ENCODE measurements around the gene RNF225.
"Not testable (repeated sequence)": the region's sequence is repeated elsewhere in the genome, so short reads cannot be mapped to it uniquely, and the experiment has no call there.

Gene RNF225

DNA sequence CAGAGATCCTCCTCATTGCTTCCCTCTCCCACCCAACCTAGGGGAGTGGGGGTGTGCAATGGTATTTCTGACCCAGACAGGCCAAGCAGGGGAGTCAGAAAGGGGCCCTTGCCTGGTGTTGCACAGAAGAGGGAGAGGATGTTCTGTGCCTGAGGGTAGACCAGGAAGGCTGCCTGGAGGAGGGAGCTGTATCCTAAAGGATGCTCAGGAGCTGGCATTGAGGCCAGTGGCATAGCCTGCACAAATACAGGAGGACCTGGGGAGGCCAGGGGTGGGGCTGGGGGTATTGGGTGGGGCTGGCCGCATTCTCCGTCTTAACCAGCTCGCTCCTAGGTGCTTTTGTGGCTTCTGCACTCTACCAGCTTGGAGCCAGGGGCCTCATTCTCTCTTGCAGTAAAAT is 4.4 kb downstream of the RNF225 start:
- H3K4me3 ChIP-seq (ENCODE audit: low read depth, low read length) = no peak overlapping the region
- TF ChIP-seq, protein P1, sequence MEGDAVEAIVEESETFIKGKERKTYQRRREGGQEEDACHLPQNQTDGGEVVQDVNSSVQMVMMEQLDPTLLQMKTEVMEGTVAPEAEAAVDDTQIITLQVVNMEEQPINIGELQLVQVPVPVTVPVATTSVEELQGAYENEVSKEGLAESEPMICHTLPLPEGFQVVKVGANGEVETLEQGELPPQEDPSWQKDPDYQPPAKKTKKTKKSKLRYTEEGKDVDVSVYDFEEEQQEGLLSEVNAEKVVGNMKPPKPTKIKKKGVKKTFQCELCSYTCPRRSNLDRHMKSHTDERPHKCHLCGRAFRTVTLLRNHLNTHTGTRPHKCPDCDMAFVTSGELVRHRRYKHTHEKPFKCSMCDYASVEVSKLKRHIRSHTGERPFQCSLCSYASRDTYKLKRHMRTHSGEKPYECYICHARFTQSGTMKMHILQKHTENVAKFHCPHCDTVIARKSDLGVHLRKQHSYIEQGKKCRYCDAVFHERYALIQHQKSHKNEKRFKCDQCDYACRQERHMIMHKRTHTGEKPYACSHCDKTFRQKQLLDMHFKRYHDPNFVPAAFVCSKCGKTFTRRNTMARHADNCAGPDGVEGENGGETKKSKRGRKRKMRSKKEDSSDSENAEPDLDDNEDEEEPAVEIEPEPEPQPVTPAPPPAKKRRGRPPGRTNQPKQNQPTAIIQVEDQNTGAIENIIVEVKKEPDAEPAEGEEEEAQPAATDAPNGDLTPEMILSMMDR (IDR thresholded peaks at IDR 0.05; ENCODE audit: borderline replicate concordance, insufficient read depth, low read depth, low read length) = no peak

DNA sequence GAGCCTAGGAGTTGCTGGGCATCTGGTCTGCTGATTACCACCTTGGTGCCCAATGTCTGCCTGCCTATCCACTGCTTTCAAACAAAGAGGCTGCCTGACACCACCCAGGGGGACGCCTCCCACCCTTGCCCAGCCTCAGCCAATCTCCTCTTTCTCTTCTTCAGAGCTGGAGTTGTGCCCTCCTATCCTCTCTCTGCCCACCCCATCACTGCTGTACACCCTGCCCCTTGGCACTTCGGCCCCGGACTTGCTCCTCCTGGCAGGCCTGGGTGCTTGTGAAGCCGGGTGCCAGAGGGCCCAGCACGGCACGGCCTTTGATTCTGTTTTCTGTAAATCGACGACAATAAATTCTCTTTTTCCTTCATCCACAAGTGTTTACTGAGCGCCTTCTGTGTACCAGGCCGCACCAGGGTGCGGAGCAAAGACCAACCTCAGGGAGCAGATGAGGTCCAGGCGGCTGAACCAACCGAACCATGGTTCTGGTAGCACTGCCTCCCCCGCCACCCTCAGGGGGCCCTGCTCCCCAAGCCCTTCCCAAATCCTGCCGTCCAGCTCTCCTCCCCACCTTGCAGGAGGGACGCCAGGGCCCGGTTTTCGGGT is 5.0 kb downstream of the RNF225 start:
- H3K4me3 ChIP-seq (ENCODE audit: low read depth, low read length) = peak overlapping the region; percentile 56
- TF ChIP-seq, protein P1 (IDR thresholded peaks at IDR 0.05; ENCODE audit: borderline replicate concordance, insufficient read depth, low read depth, low read length) = no peak

- TF ChIP-seq, protein P1 (IDR thresholded peaks at IDR 0.05; ENCODE audit: borderline replicate concordance, insufficient read depth, low read depth, low read length) = no peak
- H3K4me3 ChIP-seq (ENCODE audit: low read depth, low read length) = peak overlapping the region; percentile 81
Measured at GRCh38 chr19:58400916-58401839, 5.7 kb downstream of the RNF225 start.

GRCh38 chr19:58401840-58402421 is 6.5 kb downstream of the RNF225 start:
- H3K4me3 ChIP-seq (ENCODE audit: low read depth, low read length) = peak overlapping the region; percentile 81
- TF ChIP-seq, protein P1 (IDR thresholded peaks at IDR 0.05; ENCODE audit: borderline replicate concordance, insufficient read depth, low read depth, low read length) = no peak

GRCh38 chr19:58403920-58404478 is 8.5 kb downstream of the RNF225 start:
- H3K4me3 ChIP-seq (ENCODE audit: low read depth, low read length) = not testable (repeated sequence)

DNA sequence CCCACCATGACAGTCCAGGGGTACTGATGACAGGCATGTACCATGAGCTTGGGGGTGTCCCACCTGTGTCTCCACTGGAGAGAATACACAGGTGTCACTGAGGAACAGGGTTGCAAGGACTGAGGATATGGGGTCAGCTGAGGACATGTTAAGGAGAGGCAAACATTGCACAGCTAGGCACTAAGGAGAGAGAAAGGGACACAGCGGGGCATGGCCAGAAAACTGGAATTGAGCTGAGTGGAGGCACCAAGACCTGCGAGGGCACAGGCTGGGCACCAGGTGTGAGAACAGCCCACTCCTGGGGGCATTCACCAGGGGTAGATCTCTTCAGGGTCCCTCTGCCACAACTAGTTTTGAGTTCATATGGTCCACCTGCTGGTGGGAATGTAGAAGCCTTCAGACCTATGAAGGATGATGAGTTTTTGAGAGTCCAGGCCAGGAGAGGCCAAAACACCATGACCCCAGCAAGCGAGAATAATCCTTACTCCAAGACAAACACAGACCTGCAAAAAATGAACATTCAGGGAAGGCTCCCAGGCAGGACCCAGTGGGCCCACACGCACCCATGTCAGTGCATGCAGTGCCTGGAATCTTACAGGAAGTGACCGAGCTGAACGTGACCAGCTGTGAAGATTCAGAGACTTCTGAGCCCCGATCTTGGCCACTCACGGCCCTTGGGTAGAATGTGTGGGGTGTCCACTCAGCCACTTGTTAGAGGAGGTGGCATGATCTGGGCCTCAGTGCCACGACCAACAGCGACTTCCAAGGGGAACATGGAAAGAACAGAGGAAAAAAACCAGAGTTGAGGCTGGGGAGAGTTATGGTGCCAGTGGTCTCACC is 11.6 kb downstream of the RNF225 start:
- peak overlapping the region; percentile 100 for H3K4me3 ChIP-seq (ENCODE audit: low read depth, low read length)
- TF ChIP-seq, protein P1 (IDR thresholded peaks at IDR 0.05; ENCODE audit: borderline replicate concordance, insufficient read depth, low read depth, low read length) = peak; percentile 19; the same call in 1 of the 2 replicates

Data from GM12875 (cell line).